Right atrium auricular region (tissue), 2 donors: Measurements from ENCODE around the gene TSPAN4. TPM values are rescaled to one million over a fixed set of nuclear protein-coding genes. Genes with fewer than 3 reads are reported as not detected.

Experiments used
- DNase-seq: peaks from one replicate; pipeline ENCODE4 v3.0.0-alpha.2; 2019; ENCODE audit warnings: low spot score
- H3K27ac ChIP-seq, 2 donors: fragments of 200-600 bp; sonication (generic); 1 replicate in 1 of 2; 2 replicates in 1 of 2; pipeline ENCODE4 v1.5.1; 2016 to 2019
- H3K27me3 ChIP-seq, 2 donors: fragments of 200-600 bp; sonication (generic); one replicate each; pipeline versions ENCODE4 v1.5.1 to v1.6.0; 2017 to 2019
- H3K36me3 ChIP-seq: fragments of 200-600 bp; sonication (generic); one replicate; pipeline ENCODE4 v1.5.1; 2016
- H3K4me1 ChIP-seq, 2 donors: fragments of 200-600 bp; sonication (generic); one replicate each; pipeline versions ENCODE4 v1.5.1 to v1.6.0; 2017 to 2019
- H3K4me3 ChIP-seq, 2 donors: fragments of 200-600 bp; sonication (generic); 1 replicate in 1 of 2; 2 replicates in 1 of 2; pipeline ENCODE4 v1.5.1; 2017 to 2019; ENCODE audit warnings: mild to moderate bottlenecking in 1 of 2, moderate library complexity in 1 of 2
- H3K9me3 ChIP-seq, 2 donors: fragments of 200-600 bp; sonication (generic); one replicate each; pipeline ENCODE4 v1.5.1; 2019
- CTCF ChIP-seq, 2 donors: fragments of 200-600 bp; sonication (generic); IDR thresholded peaks; one replicate each; pipeline ENCODE4 v1.5.1; 2019; ENCODE audit warnings: antibody characterized with exemption in 2 of 2
- total RNA-seq, 2 donors: library from RNA; depleted of rRNA; stranded (reverse); fragments of >200 nt; gene quantifications; one replicate each; pipeline ENCODE4 v1.1.0, GENCODE V29; 2016

The TSPAN4 gene
- total RNA-seq, 2 donors from 2014 or later, result 37.2 to 81.0 TPM

GRCh38 chr11:810040-810567, 32.5 kb upstream of the TSPAN4 start:
- Histone ChIP-seq H3K27ac (peak overlapping the region; percentile 97 to 99), H3K4me3 (peak overlapping the region; percentile 93 to 99), H3K9me3 (no peaks in the 10 kb centered on the region), H3K27me3 (no peaks in the 10 kb centered on the region), H3K36me3 (peaks cover 30% of the 10 kb centered on the region), H3K4me1 (peaks cover 0 to 39% of the 10 kb centered on the region in 2 donors)
- no peak for TF ChIP-seq CTCF (IDR thresholded peaks at IDR 0.05)
- no peak for DNase-seq

GRCh38 chr11:811446-812245, 31.0 kb upstream of the TSPAN4 start:
- DNase-seq, result no peak
- no peak overlapping the region for H3K27ac ChIP-seq
- TF ChIP-seq CTCF (IDR thresholded peaks at IDR 0.05), result no peak
- H3K27me3 ChIP-seq, result no peaks in the 10 kb centered on the region
- no peak overlapping the region for H3K4me3 ChIP-seq
- peaks cover 0 to 32% of the 10 kb centered on the region in 2 donors for H3K4me1 ChIP-seq
- H3K36me3 ChIP-seq, result peaks cover 30% of the 10 kb centered on the region
- no peaks in the 10 kb centered on the region for H3K9me3 ChIP-seq

GRCh38 chr11:812390-812789, 30.3 kb upstream of the TSPAN4 start:
- no peak overlapping the region for H3K27ac ChIP-seq
- H3K27me3 ChIP-seq, result no peaks in the 10 kb centered on the region
- no peak for TF ChIP-seq CTCF (IDR thresholded peaks at IDR 0.05)
- no peaks in the 10 kb centered on the region for H3K9me3 ChIP-seq
- peaks cover 0 to 32% of the 10 kb centered on the region in 2 donors for H3K4me1 ChIP-seq
- DNase-seq, result no peak
- peaks cover 30% of the 10 kb centered on the region for H3K36me3 ChIP-seq
- no peak overlapping the region for H3K4me3 ChIP-seq

GRCh38 chr11:813072-813455, 29.6 kb upstream of the TSPAN4 start:
- Histone ChIP-seq H3K27ac (no peak overlapping the region), H3K4me3 (no peak overlapping the region), H3K27me3 (no peaks in the 10 kb centered on the region), H3K9me3 (no peaks in the 10 kb centered on the region), H3K36me3 (peaks cover 30% of the 10 kb centered on the region), H3K4me1 (peaks cover 0 to 29% of the 10 kb centered on the region in 2 donors)
- no peak for TF ChIP-seq CTCF (IDR thresholded peaks at IDR 0.05)
- no peak for DNase-seq

- H3K4me3 ChIP-seq, result no peak overlapping the region
- peaks cover 30% of the 10 kb centered on the region for H3K36me3 ChIP-seq
Measured at GRCh38 chr11:813456-814096, 29.1 kb upstream of the TSPAN4 start.

More at GRCh38 chr11:813456-814096, 29.1 kb upstream of the TSPAN4 start:
- H3K27ac ChIP-seq, result no peak overlapping the region
- no peak for TF ChIP-seq CTCF (IDR thresholded peaks at IDR 0.05)
- no peaks in the 10 kb centered on the region for H3K9me3 ChIP-seq
- no peak for DNase-seq
- no peaks in the 10 kb centered on the region for H3K27me3 ChIP-seq
- peaks cover 0 to 27% of the 10 kb centered on the region in 2 donors for H3K4me1 ChIP-seq
